DOHH2 (cell line): ENCODE measurements around the gene RUNX2.

ENCODE experiments used
- CTCF ChIP-seq: fragments of 200-600 bp; sonication (generic); IDR thresholded peaks from one replicate; pipeline ENCODE4 v1.5.1; 2014; ENCODE audit warnings: antibody characterized with exemption, mild to moderate bottlenecking, low read depth, low read length; ENCODE audit not compliant: poor library complexity, severe bottlenecking
- EZH2phosphoT487 ChIP-seq: fragments of 200-600 bp; sonication (generic); IDR thresholded peaks from 2 replicates; pipeline ENCODE4 v1.6.1; 2017; ENCODE audit warnings: borderline replicate concordance, mild to moderate bottlenecking, antibody characterized with exemption, low read length, moderate library complexity, mixed read lengths

GRCh38 chr6:45477790-45478189, 149.7 kb downstream of the RUNX2 start:
- no peak for TF ChIP-seq CTCF
- TF ChIP-seq EZH2phosphoT487 = no peak
